Stomach smooth muscle (tissue), 2 donors: Measurements from ENCODE around the gene BRINP1.

ENCODE experiments used
- H3K27ac ChIP-seq: one replicate; pipeline ENCODE4 v1.7.0; 2013; ENCODE audit warnings: mild to moderate bottlenecking, low read length, inconsistent platforms
- H3K27me3 ChIP-seq, 2 donors: one replicate each; pipeline ENCODE4 v1.7.0; 2013; ENCODE audit warnings: low read length in 2 of 2; ENCODE audit not compliant: insufficient read depth in 2 of 2, control insufficient read depth in 1 of 2
- H3K36me3 ChIP-seq, 2 donors: one replicate each; pipeline ENCODE4 v1.7.0; 2013; ENCODE audit warnings: low read length in 2 of 2; ENCODE audit not compliant: control insufficient read depth in 2 of 2, insufficient read depth in 2 of 2
- H3K4me1 ChIP-seq: one replicate; pipeline ENCODE4 v1.7.0; 2013; ENCODE audit warnings: low read length; ENCODE audit not compliant: control insufficient read depth, insufficient read depth
- H3K4me3 ChIP-seq, 2 donors: one replicate each; pipeline ENCODE4 v1.7.0; 2013; ENCODE audit warnings: low read length in 2 of 2
- H3K9ac ChIP-seq, 2 donors: one replicate each; pipeline ENCODE4 v1.7.0; 2013; ENCODE audit warnings: low read length in 2 of 2, mild to moderate bottlenecking in 1 of 2
- H3K9me3 ChIP-seq, 2 donors: one replicate each; pipeline ENCODE4 v1.7.0; 2013; ENCODE audit warnings: low read length in 2 of 2; ENCODE audit not compliant: control insufficient read depth in 2 of 2
- donor health status: healthy.
- donor health status: Pancreatic carcinoma.

BRINP1 gene

DNA sequence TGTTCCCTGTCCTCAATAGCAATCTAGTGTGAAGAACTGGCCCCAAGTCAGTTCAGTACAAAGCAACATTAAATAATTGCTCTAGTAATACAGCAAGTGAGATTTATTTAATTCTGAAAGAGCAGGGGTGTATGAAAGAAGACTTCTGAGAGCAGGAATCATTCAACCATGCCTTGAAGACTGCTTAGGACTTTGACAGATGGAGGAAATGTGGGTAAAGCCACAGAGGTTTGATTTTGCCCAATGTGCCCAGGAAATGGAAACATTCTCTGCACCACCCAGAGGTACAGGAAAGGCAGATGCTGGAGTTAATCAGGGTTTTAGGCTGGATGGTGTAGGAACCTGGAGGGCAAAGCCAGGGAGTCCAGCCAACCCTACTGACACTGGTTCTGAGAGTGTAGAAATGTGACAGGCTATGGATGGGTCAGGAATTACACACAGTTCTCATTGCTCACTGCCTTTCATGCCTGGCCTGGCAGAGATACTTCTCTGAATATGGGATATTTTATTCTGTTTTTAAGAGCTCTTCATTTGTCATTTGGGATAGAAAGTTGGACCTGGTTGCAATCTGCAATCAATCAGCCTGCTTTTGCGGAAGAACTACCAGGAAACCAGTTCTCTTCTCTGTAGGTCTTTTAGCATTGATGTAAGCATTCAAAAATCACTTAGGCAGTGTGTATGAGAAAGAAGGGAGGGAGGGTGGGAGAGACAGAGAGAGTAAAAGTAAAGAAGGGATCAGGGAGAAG lies 88.3 kb downstream of the BRINP1 start:
- Histone ChIP-seq H3K27me3 (peaks cover 7 to 18% of the 10 kb centered on the region in 2 donors), H3K4me3 (no peak overlapping the region), H3K4me1 (peaks cover 5% of the 10 kb centered on the region), H3K36me3 (no peaks in the 10 kb centered on the region), H3K9me3 (no peaks in the 10 kb centered on the region), H3K9ac (no peak overlapping the region), H3K27ac (no peak overlapping the region)

DNA sequence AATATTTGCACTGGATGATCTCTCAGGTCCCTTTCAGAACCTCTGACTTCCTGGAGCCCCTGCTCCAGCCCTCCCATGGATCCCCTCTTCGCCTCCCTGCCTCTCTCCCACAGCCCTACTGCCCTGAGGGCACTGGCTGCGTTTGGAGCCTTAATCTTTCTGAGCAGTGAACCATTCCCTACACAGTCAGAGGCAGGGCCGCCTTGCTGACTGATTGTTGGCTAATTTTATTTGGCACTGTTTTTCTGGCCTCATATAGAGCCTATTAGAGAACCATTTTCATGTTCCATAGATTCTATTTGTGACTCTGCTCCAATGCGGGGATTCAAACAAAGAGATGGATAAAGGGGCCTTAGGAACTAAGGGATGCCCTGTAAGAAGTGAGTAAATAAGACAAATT lies 91.1 kb downstream of the BRINP1 start:
- no peak overlapping the region for H3K9ac ChIP-seq
- H3K36me3 ChIP-seq, result no peaks in the 10 kb centered on the region
- H3K9me3 ChIP-seq, result no peaks in the 10 kb centered on the region
- peaks cover 5% of the 10 kb centered on the region for H3K4me1 ChIP-seq
- H3K27me3 ChIP-seq, result peaks cover 6 to 14% of the 10 kb centered on the region in 2 donors
- H3K4me3 ChIP-seq, result no peak overlapping the region
- no peak overlapping the region for H3K27ac ChIP-seq

DNA sequence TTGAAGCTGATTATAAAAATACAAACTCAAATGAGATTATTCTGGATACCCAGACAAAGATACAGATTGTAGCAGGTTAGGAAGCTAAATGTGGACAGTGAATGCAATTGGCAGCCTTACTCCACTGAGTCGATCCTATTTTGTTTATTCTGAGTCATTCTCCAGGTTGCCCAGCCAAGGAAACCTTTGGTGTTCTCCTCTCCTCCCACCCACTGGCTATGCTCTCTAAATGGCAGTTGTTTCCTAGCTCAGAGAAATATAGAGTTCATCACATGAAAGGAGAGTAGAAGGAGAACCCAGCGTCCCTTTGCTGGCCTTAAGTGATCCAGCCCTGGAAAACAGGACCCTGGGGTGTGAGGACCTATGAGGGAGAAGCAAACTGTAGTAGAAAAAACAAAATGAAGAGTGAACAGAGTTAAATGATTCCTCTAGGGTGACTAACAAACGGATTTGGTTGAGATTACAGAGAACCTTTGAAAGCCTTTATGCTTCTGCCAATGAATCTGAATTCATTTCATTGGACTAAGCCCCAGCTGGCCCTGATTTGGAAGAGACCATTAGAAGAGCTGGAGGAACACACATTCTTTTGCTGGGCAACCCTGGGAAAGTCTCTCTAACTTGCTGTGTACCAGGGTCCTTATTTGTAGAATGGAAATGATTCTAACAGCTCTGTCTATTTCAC lies 95.1 kb downstream of the BRINP1 start:
- Histone ChIP-seq H3K9me3 (no peaks in the 10 kb centered on the region), H3K36me3 (no peaks in the 10 kb centered on the region), H3K27ac (no peak overlapping the region), H3K9ac (no peak overlapping the region), H3K27me3 (peaks cover 0 to 2% of the 10 kb centered on the region in 2 donors), H3K4me3 (no peak overlapping the region), H3K4me1 (no peaks in the 10 kb centered on the region)

DNA sequence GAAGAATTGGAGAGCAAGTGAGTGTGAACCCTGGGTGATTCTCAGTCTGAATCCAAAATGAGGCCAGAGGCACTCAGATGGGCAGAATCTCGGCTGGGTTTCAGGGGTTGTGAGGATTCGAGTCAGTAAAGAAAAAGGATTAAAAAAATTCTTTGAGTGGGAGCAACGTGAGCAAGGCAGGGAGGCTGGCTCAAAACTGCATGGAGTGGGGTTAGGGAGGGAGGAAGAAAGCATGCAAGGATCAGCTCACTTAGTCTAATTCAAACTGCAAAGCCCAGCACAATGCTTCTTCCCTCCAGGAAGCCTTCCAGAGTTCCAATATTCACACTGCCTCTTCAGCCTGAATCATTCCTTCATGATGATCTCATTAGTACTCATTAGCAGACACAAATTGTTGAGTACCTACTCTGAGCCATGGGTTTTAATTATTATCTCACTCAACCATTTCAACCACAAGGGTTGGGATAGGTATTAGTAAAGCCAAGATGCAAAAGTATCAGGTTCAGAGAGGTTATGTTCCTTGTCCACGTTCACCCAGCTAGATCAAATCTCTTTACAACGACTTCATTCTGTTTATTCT lies 95.8 kb downstream of the BRINP1 start:
- no peaks in the 10 kb centered on the region for H3K9me3 ChIP-seq
- no peak overlapping the region for H3K27ac ChIP-seq
- no peak overlapping the region for H3K4me3 ChIP-seq
- no peaks in the 10 kb centered on the region for H3K4me1 ChIP-seq
- no peaks in the 10 kb centered on the region for H3K36me3 ChIP-seq
- H3K27me3 ChIP-seq, result peaks cover 0 to 2% of the 10 kb centered on the region in 2 donors
- H3K9ac ChIP-seq, result no peak overlapping the region

DNA sequence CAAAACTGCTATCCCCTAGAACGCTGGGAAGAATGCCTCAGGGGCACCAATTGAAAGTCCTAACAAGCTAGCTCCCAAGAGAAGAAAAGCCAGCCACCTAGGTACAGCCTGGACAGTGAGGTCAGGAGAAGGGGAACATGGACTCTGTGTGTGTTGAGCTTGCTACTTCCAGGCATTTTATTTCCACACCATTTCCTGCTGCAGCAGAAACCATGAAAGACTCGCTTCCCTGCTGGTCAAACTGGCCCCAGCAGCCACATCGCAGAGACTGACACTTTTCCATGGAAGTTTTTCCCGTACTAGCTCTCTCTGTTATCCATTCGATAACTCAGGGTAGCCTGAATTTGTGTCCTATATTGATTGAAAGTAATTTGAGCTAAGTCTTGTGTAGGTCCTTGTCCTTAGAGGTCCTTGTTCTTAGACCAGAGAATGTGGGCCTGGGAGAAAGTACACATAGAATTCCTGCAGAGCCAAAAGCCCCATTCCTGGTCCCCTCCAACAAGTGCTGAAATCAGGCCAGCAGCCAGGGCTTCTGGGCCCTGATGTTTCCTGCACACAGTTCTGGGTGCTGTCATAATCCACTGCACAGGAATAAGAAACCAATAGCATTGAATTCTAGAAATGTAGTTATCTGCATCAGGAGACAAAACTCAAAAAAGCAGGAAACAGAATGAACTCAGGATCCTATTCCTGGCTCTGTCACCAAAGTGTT lies 96.6 kb downstream of the BRINP1 start:
- H3K9ac ChIP-seq, result no peak overlapping the region
- H3K36me3 ChIP-seq, result no peaks in the 10 kb centered on the region
- H3K4me1 ChIP-seq, result no peaks in the 10 kb centered on the region
- H3K9me3 ChIP-seq, result no peaks in the 10 kb centered on the region
- H3K4me3 ChIP-seq, result no peak overlapping the region
- no peak overlapping the region for H3K27ac ChIP-seq
- no peaks in the 10 kb centered on the region for H3K27me3 ChIP-seq

DNA sequence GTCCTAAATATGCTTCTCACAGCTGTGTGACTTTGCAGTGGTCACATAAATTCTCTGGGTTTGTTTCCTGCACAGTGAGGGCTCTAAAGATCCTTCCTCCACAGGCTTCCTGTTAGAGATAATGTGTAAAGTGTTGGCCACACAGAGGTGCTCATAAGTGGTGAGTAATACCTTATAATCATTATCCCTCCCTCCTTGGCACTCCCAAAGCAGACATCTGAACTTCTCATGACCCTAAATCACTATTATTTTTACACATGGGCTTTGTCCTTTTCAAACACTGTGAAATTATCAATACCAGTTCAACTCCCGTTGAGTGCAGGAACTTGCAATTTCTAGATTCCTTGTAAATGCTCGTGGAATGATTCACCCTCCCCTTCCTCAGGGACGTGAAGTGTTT lies 100.2 kb downstream of the BRINP1 start:
- no peaks in the 10 kb centered on the region for H3K9me3 ChIP-seq
- H3K9ac ChIP-seq, result no peak overlapping the region
- H3K4me1 ChIP-seq, result no peaks in the 10 kb centered on the region
- no peak overlapping the region for H3K27ac ChIP-seq
- H3K4me3 ChIP-seq, result no peak overlapping the region
- H3K36me3 ChIP-seq, result no peaks in the 10 kb centered on the region
- no peaks in the 10 kb centered on the region for H3K27me3 ChIP-seq

DNA sequence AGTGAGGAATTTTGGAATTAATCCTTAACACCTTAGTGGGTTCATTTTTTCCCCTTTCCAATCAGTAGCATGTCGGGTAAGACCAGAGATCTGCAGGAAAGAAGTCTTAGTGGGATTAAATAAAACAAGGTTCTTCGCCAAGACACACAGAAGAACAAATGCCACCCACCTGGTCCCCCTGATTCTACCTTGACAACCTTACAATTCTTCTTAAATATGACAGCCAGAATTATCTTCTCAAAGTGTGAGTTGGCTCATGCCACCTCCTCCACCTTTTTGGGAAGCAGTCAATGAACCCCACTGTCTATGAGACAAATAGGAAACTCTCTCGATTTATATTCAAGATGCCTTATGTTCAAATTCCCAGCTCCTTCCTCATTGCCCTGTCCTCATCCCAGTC lies 105.1 kb downstream of the BRINP1 start:
- no peaks in the 10 kb centered on the region for H3K4me1 ChIP-seq
- H3K27me3 ChIP-seq, result no peaks in the 10 kb centered on the region
- H3K4me3 ChIP-seq, result no peak overlapping the region
- no peaks in the 10 kb centered on the region for H3K9me3 ChIP-seq
- H3K9ac ChIP-seq, result no peak overlapping the region
- no peak overlapping the region for H3K27ac ChIP-seq
- no peaks in the 10 kb centered on the region for H3K36me3 ChIP-seq

DNA sequence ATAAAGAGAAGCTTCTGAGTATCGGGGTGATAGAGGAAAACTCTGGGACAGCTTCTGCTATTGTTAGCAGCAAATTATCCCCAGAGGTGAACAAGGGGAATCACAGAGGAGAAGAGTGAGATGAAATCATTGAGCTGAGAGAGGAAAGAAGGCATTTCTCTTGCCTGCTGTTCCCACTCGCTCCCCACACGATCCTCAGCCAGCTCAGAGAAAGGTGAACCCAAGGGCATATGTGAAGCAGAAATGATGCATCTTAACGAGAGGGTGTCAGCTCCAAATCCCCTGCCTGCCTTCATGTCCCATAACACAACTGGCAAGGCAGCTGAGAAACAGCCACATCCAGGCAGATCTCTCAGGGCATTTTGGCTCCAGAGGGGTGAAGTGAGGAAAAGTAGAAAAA lies 111.6 kb downstream of the BRINP1 start:
- Histone ChIP-seq H3K4me3 (no peak overlapping the region), H3K9me3 (no peaks in the 10 kb centered on the region), H3K9ac (no peak overlapping the region), H3K36me3 (no peaks in the 10 kb centered on the region), H3K27me3 (no peaks in the 10 kb centered on the region), H3K27ac (no peak overlapping the region), H3K4me1 (no peaks in the 10 kb centered on the region)

DNA sequence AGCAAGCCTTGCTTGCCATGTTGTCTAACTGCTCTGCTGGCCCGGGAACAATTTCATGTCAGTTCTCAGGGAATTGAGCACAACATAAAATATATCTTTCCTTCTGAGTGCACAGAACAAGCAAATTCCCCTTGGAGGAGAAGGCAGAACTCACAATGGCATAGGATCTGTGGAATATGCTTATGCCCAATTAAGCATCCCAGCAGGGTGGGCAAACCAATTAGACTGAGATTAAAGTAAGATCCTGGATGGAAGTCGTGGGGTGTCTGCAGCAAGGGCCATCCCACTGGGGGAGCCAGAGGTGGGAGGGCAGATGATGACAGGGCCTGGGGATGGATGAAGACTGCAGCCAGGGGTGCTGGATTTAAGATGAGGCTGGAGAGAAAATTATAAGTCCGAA lies 114.1 kb downstream of the BRINP1 start:
- H3K27me3 ChIP-seq, result no peaks in the 10 kb centered on the region
- no peak overlapping the region for H3K27ac ChIP-seq
- H3K9ac ChIP-seq, result no peak overlapping the region
- no peaks in the 10 kb centered on the region for H3K9me3 ChIP-seq
- H3K36me3 ChIP-seq, result no peaks in the 10 kb centered on the region
- no peak overlapping the region for H3K4me3 ChIP-seq
- H3K4me1 ChIP-seq, result no peaks in the 10 kb centered on the region

DNA sequence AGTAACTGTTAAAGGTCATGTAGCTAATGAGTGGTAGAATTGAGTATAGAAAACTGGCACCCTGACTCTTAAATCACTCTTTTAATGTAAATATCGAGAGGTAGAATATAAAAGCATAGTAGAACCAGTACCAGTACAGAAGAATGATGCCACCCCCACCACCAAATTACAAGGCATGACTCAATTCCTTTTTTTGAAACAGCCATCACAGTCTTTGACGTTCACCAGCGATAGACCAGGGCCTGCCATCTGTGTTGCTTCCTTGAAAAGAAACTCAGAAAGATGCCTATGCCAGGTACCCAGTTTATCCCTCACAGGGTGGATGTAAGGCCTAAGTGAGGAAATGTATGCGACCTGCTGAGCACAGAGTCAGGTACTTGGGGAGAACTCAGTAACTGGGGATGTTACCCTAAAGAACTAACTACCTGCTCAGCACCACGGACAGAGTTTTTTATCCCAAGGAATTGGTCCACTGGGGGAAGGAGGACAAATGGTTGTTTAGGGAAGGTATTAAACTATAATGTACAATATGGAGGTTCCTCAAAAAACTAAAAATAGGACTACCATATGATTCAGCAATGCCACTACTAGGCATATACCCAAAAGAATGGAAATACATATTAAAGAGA lies 116.5 kb downstream of the BRINP1 start:
- Histone ChIP-seq H3K27me3 (no peaks in the 10 kb centered on the region), H3K27ac (no peak overlapping the region), H3K9ac (no peak overlapping the region), H3K4me3 (no peak overlapping the region), H3K9me3 (no peaks in the 10 kb centered on the region), H3K36me3 (no peaks in the 10 kb centered on the region), H3K4me1 (no peaks in the 10 kb centered on the region)
